DOHH2 (cell line): ENCODE data around the gene DYNLT1.

Source experiments
- H3F3A ChIP-seq: fragments of 200-600 bp; sonication (generic), shearing (Covaris generic); 2 replicates; pipeline ENCODE4 v1.6.0; 2016; ENCODE audit warnings: antibody characterized with exemption, mild to moderate bottlenecking; ENCODE audit not compliant: control insufficient read depth, insufficient read depth
- H3K27ac ChIP-seq: fragments of 200-600 bp; sonication (generic); 2 replicates; pipeline ENCODE4 v1.5.1; 2014; ENCODE audit warnings: low read depth, mild to moderate bottlenecking, low read length, moderate library complexity
- H3K27me3 ChIP-seq: fragments of 200-600 bp; sonication (generic); 2 replicates; pipeline ENCODE4 v1.6.1; 2014; ENCODE audit warnings: mild to moderate bottlenecking, low read length, mixed read lengths; ENCODE audit not compliant: control insufficient read depth
- H3K36me3 ChIP-seq: fragments of 200-600 bp; sonication (generic); 2 replicates; pipeline ENCODE4 v1.6.1; 2014; ENCODE audit warnings: mild to moderate bottlenecking, low read length, moderate library complexity, mixed read lengths; ENCODE audit not compliant: control insufficient read depth
- H3K4me1 ChIP-seq: fragments of 200-600 bp; sonication (generic); 2 replicates; pipeline ENCODE4 v1.6.1; 2014; ENCODE audit warnings: mild to moderate bottlenecking, low read length, mixed read lengths; ENCODE audit not compliant: control insufficient read depth
- H3K4me2 ChIP-seq: fragments of 200-600 bp; sonication (generic); 2 replicates; pipeline ENCODE4 v1.6.0; 2014; ENCODE audit warnings: mild to moderate bottlenecking, low read length, moderate library complexity
- H3K4me3 ChIP-seq: fragments of 200-600 bp; sonication (generic); 2 replicates; pipeline ENCODE4 v1.5.1; 2014; ENCODE audit warnings: mild to moderate bottlenecking, low read length, mixed read lengths
- H3K79me2 ChIP-seq: fragments of 200-600 bp; sonication (generic); 2 replicates; pipeline ENCODE4 v1.6.1; 2014; ENCODE audit warnings: mild to moderate bottlenecking, low read length, mixed read lengths; ENCODE audit not compliant: control insufficient read depth
- H3K9me2 ChIP-seq: fragments of 200-600 bp; sonication (generic); replicated peaks from 2 replicates; pipeline ENCODE4 v1.6.1; 2014; ENCODE audit warnings: mild to moderate bottlenecking, low read length, mixed read lengths; ENCODE audit not compliant: control insufficient read depth
- H3K9me3 ChIP-seq: fragments of 200-600 bp; sonication (generic); 2 replicates; pipeline ENCODE4 v1.6.1; 2014; ENCODE audit warnings: antibody characterized with exemption, low read length, mixed read lengths; ENCODE audit not compliant: control insufficient read depth, insufficient read depth
- H4K20me1 ChIP-seq: fragments of 200-600 bp; sonication (generic); 2 replicates; pipeline ENCODE4 v1.6.0; 2014; ENCODE audit warnings: low read depth, mild to moderate bottlenecking, antibody characterized with exemption, low read length, moderate library complexity; ENCODE audit not compliant: control insufficient read depth, insufficient read depth
- CTCF ChIP-seq: fragments of 200-600 bp; sonication (generic); IDR thresholded peaks from one replicate; pipeline ENCODE4 v1.5.1; 2014; ENCODE audit warnings: antibody characterized with exemption, mild to moderate bottlenecking, low read depth, low read length; ENCODE audit not compliant: poor library complexity, severe bottlenecking
- EZH2phosphoT487 ChIP-seq: fragments of 200-600 bp; sonication (generic); IDR thresholded peaks from 2 replicates; pipeline ENCODE4 v1.6.1; 2017; ENCODE audit warnings: borderline replicate concordance, mild to moderate bottlenecking, antibody characterized with exemption, low read length, moderate library complexity, mixed read lengths

The DYNLT1 gene

GRCh38 chr6:158669145-158670035 lies 24.8 kb upstream of the DYNLT1 start:
- Histone ChIP-seq H3K27me3 (peaks cover 48% of the 10 kb centered on the region), H3K9me2 (no peaks in the 10 kb centered on the region), H4K20me1 (no peaks in the 10 kb centered on the region), H3K4me1 (0 out of 2 replicates have a peak, but pooled peaks cover 5% of the 10 kb centered on the region), H3K4me2 (no peak overlapping the region), H3K79me2 (no peaks in the 10 kb centered on the region), H3K4me3 (no peak overlapping the region), H3F3A (no peaks in the 10 kb centered on the region), H3K27ac (no peak overlapping the region), H3K9me3 (no peaks in the 10 kb centered on the region), H3K36me3 (no peaks in the 10 kb centered on the region)
- no peak for TF ChIP-seq CTCF
- TF ChIP-seq EZH2phosphoT487 = no peak

GRCh38 chr6:158668707-158669103 lies 24.2 kb upstream of the DYNLT1 start:
- Histone ChIP-seq H3F3A (no peaks in the 10 kb centered on the region), H3K4me2 (no peak overlapping the region), H3K27me3 (peaks cover 49% of the 10 kb centered on the region), H4K20me1 (no peaks in the 10 kb centered on the region), H3K9me2 (no peaks in the 10 kb centered on the region), H3K4me1 (0 out of 2 replicates have a peak, but pooled peaks cover 5% of the 10 kb centered on the region), H3K27ac (no peak overlapping the region), H3K4me3 (no peak overlapping the region), H3K9me3 (no peaks in the 10 kb centered on the region), H3K79me2 (no peaks in the 10 kb centered on the region), H3K36me3 (no peaks in the 10 kb centered on the region)
- TF ChIP-seq CTCF = no peak

GRCh38 chr6:158667360-158667981 lies 22.9 kb upstream of the DYNLT1 start:
- Histone ChIP-seq H3K27me3 (peaks cover 60% of the 10 kb centered on the region), H4K20me1 (no peaks in the 10 kb centered on the region), H3K9me2 (no peaks in the 10 kb centered on the region), H3K4me2 (no peak overlapping the region), H3F3A (no peaks in the 10 kb centered on the region), H3K27ac (no peak overlapping the region), H3K4me1 (0 out of 2 replicates have a peak, but pooled peaks cover 5% of the 10 kb centered on the region), H3K36me3 (no peaks in the 10 kb centered on the region), H3K79me2 (no peaks in the 10 kb centered on the region), H3K4me3 (no peak overlapping the region), H3K9me3 (no peaks in the 10 kb centered on the region)
- TF ChIP-seq CTCF (no peak), EZH2phosphoT487 (peak; percentile 10)
